Endothelial cell of umbilical vein (primary cell): ENCODE measurements around the gene EVI2A. TPM values are rescaled to one million over a fixed set of nuclear protein-coding genes. Genes with fewer than 3 reads are reported as not detected.

ENCODE experiments used
- BruUV-seq: library from RNA; stranded (reverse); fragments of 400-500 nt; replicated peaks from 2 replicates; lab custom pipeline; 2021; lab: Mats Ljungman, UMichigan
- CTCF ChIA-PET: fragments of 300-600, 350-600 bp; sonication (Branson Sonifier 250); formaldehyde crosslinking; loops from one replicate; lab custom pipeline; 2021; ENCODE audit warnings: antibody characterized with exemption, inconsistent platforms; lab: Charles Lee
- POLR2A ChIA-PET: fragments of 300-600, 350-600 bp; sonication (Branson Sonifier 250); formaldehyde crosslinking; loops from one replicate; lab custom pipeline; 2021; ENCODE audit warnings: antibody characterized with exemption, inconsistent platforms; lab: Charles Lee
- DNase-seq: peaks from one replicate; pipeline ENCODE4 v3.0.0-alpha.2; 2011; ENCODE audit warnings: low read depth, low spot score
- FAIRE-seq: peaks from 2 replicates; lab custom pipeline; 2011; peaks lifted over from hg19 to GRCh38; lab: Jason Lieb, UNC
- H2AFZ ChIP-seq: 2 replicates; pipeline ENCODE4 v1.6.0; 2012; ENCODE audit warnings: low read depth, low read length, control low read depth, inconsistent platforms
- H3K27ac ChIP-seq: 2 replicates; pipeline ENCODE4 v1.5.1; 2011; ENCODE audit warnings: low read depth, mild to moderate bottlenecking, control low read depth, low read length, moderate library complexity; ENCODE audit not compliant: insufficient read depth
- H3K27me3 ChIP-seq, 2 experiments: 2 replicates each; pipeline versions ENCODE4 v1.6.0 to v1.6.1; 2011; ENCODE audit warnings: low read length in 2 of 2, mixed read lengths in 1 of 2; ENCODE audit not compliant: control insufficient read depth in 2 of 2, insufficient read depth in 2 of 2
- H3K36me3 ChIP-seq, 2 experiments: 2 replicates in 1 of 2; 3 replicates in 1 of 2; pipeline ENCODE4 v1.5.1; 2011; ENCODE audit warnings: low read length in 2 of 2, mild to moderate bottlenecking in 1 of 2, moderate library complexity in 1 of 2; ENCODE audit not compliant: control insufficient read depth in 2 of 2, insufficient read depth in 2 of 2; ENCODE audit errors: extremely low read depth in 1 of 2
- H3K4me1 ChIP-seq: 3 replicates; pipeline ENCODE4 v1.5.1; 2011; ENCODE audit warnings: mild to moderate bottlenecking, low read length; ENCODE audit not compliant: control insufficient read depth, insufficient read depth; ENCODE audit errors: extremely low read depth
- H3K4me2 ChIP-seq: 2 replicates; pipeline ENCODE4 v1.6.1; 2011; ENCODE audit warnings: low read length, control low read depth, mixed read lengths; ENCODE audit not compliant: insufficient read depth
- H3K4me3 ChIP-seq, 3 experiments: fragments of 200-600 bp in 1 of 3; sonication (generic), shearing (Covaris generic) in 1 of 3; replicated peaks in 1 of 3; 2 replicates each; pipeline ENCODE4 v1.5.1; 2011 to 2016; ENCODE audit warnings: control low read depth in 3 of 3, low read length in 3 of 3, mild to moderate bottlenecking in 2 of 3, inconsistent platforms in 1 of 3, low read depth in 1 of 3, moderate library complexity in 1 of 3; ENCODE audit not compliant: insufficient read depth in 1 of 3
- H3K79me2 ChIP-seq: 2 replicates; pipeline ENCODE4 v1.6.0; 2012; ENCODE audit warnings: low read length, inconsistent platforms; ENCODE audit not compliant: control insufficient read depth, insufficient read depth
- H3K9ac ChIP-seq: replicated peaks from 2 replicates; pipeline ENCODE3; 2011; ENCODE audit warnings: low read length, control low read depth; ENCODE audit not compliant: insufficient read depth; ENCODE audit errors: extremely low read depth
- H3K9me1 ChIP-seq: replicated peaks from 3 replicates; pipeline ENCODE4 v1.6.0; 2011; ENCODE audit warnings: mild to moderate bottlenecking, low read length; ENCODE audit not compliant: control insufficient read depth, insufficient read depth; ENCODE audit errors: extremely low read depth
- H3K9me3 ChIP-seq: replicated peaks from 2 replicates; pipeline ENCODE4 v1.5.1; 2012; ENCODE audit warnings: low read length, inconsistent platforms; ENCODE audit not compliant: control insufficient read depth, insufficient read depth
- H4K20me1 ChIP-seq: replicated peaks from 2 replicates; pipeline ENCODE3; 2011; ENCODE audit warnings: mild to moderate bottlenecking, low read length; ENCODE audit not compliant: control insufficient read depth, insufficient read depth; ENCODE audit errors: extremely low read depth
- CTCF ChIP-seq, 2 donors: IDR thresholded peaks; 1 replicate in 1 of 2; 2 replicates in 1 of 2; pipeline ENCODE4 v1.5.1; 2011; ENCODE audit warnings: low read length in 2 of 2, mild to moderate bottlenecking in 2 of 2, moderate library complexity in 2 of 2, control low read depth in 1 of 2, inconsistent platforms in 1 of 2, low read depth in 1 of 2; ENCODE audit not compliant: insufficient read depth in 1 of 2; ENCODE audit errors: extremely low read depth in 1 of 2
- EZH2 ChIP-seq: IDR thresholded peaks from 2 replicates; pipeline ENCODE4 v1.6.1; 2012; ENCODE audit warnings: borderline replicate concordance, low read depth, mild to moderate bottlenecking, moderate library complexity, low read length, inconsistent platforms; ENCODE audit not compliant: severe bottlenecking
- FOS ChIP-seq: IDR thresholded peaks from 2 replicates; pipeline ENCODE4 v1.6.1; 2011; ENCODE audit warnings: mild to moderate bottlenecking, low read length, moderate library complexity, borderline replicate concordance; ENCODE audit not compliant: insufficient read depth
- GATA2 ChIP-seq: IDR thresholded peaks from 2 replicates; pipeline ENCODE4 v1.7.0; 2011; ENCODE audit warnings: low read depth, mild to moderate bottlenecking, moderate library complexity, mixed read lengths, low read length; ENCODE audit not compliant: insufficient read length, insufficient read depth
- JUN ChIP-seq: IDR thresholded peaks from 2 replicates; pipeline ENCODE4 v1.6.1; 2011; ENCODE audit warnings: borderline replicate concordance, low read depth; ENCODE audit not compliant: insufficient read length, insufficient read depth
- MYC ChIP-seq: IDR thresholded peaks from one replicate; pipeline ENCODE4 v1.6.1; 2011; ENCODE audit warnings: mild to moderate bottlenecking, low read depth, low read length
- POLR2A ChIP-seq: IDR thresholded peaks from 2 replicates; pipeline ENCODE4 v1.6.1; 2012; ENCODE audit warnings: low read depth, mild to moderate bottlenecking, control low read depth, low read length
- POLR2AphosphoS5 ChIP-seq: IDR thresholded peaks from 2 replicates; pipeline ENCODE4 v1.6.1; 2012; ENCODE audit warnings: low read depth, mild to moderate bottlenecking, control low read depth, low read length, moderate library complexity; ENCODE audit not compliant: insufficient read depth
- dilution Hi-C: fragments of 300-500 bp; cut with MboI; formaldehyde crosslinking; loops from one replicate; pipeline ENCODE4 v1.15.0; 2019; ENCODE audit warnings: low sequenced_read_pairs; ENCODE audit not compliant: extremely low pct_ligation_motif_present
- intact Hi-C: fragments of 100-400 bp; cut with micrococcal nuclease; formaldehyde crosslinking; loops from one replicate; pipeline ENCODE4 v1.10.0; 2022
- polyA plus RNA-seq, 4 experiments: library from polyadenylated mRNA; depleted of rRNA in 3 of 4; stranded (reverse) in 3 of 4; unstranded in 1 of 4; fragments of >200 nt; gene quantifications; 2 replicates each; pipeline versions ENCODE4 v1.2.1 to v1.2.3, GENCODE V29; 2011 to 2012; ENCODE audit warnings: missing spikeins in 1 of 4
- total RNA-seq: library from RNA; stranded (reverse); gene quantifications from 2 replicates; pipeline ENCODE4 v1.2.3, GENCODE V29; 2021
- TF ChIP-seq, protein P1 (sequence below): IDR thresholded peaks from 2 replicates; pipeline ENCODE4 v1.6.1; 2011; ENCODE audit not compliant: insufficient read depth, insufficient read length

The EVI2A gene
- total and polyA plus RNA-seq, 2 donors (not counting 3 experiments of a cell fraction or from before 2014, with no cell fraction given), result 0.07 to 0.22 TPM

- Histone ChIP-seq H3K9ac (no peak overlapping the region), H3K9me1 (no peaks in the 10 kb centered on the region), H3K36me3 (peaks cover 4% of the 10 kb centered on the region in 2 experiments), H2AFZ (no peak overlapping the region), H3K27me3 (no peaks in the 10 kb centered on the region), H3K4me3 (no peak overlapping the region), H3K9me3 (no peaks in the 10 kb centered on the region), H3K27ac (no peak overlapping the region), H3K79me2 (no peaks in the 10 kb centered on the region), H3K4me2 (no peak overlapping the region), H3K4me1 (peaks cover 21% of the 10 kb centered on the region), H4K20me1 (no peaks in the 10 kb centered on the region)
- dilution Hi-C loops, result no loop called here
- TF ChIP-seq EZH2 (no peak), CTCF (IDR thresholded peaks at IDR 0.05; ENCODE audit: extremely low read depth in 1 of 2, insufficient read depth in 1 of 2, low read depth in 1 of 2, low read length in 2 of 2) (no peak), GATA2 (no peak), POLR2AphosphoS5 (no peak), JUN (no peak), FOS (no peak), POLR2A (no peak), MYC (no peak)
- TF ChIP-seq, protein P1, sequence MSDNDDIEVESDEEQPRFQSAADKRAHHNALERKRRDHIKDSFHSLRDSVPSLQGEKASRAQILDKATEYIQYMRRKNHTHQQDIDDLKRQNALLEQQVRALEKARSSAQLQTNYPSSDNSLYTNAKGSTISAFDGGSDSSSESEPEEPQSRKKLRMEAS, result no peak
- POLR2A ChIA-PET, result no interaction called here
- CTCF ChIA-PET, result no interaction called here
- no peak for DNase-seq
- no TSS peak for BruUV-seq
- intact Hi-C loops, result no loop called here
- no peak for FAIRE-seq
These were observed 48.6 kb downstream of the EVI2A start for GRCh38 chr17:31272803-31273202.
